OCI-LY7 (cell line): ENCODE results near the gene TIGAR. TPM values are rescaled to one million over a fixed set of nuclear protein-coding genes. Genes with fewer than 3 reads are reported as not detected.

Experiments used
- BruUV-seq: library from RNA; stranded (reverse); fragments of 400-500 nt; replicated peaks from 2 replicates; lab custom pipeline; 2021; lab: Mats Ljungman, UMichigan
- CTCF ChIA-PET: fragments of 300-600 bp; sonication (Branson Sonifier 250); formaldehyde crosslinking; loops from one replicate; lab custom pipeline; 2022; ENCODE audit warnings: antibody characterized with exemption; ENCODE audit not compliant: unreplicated experiment; lab: Charles Lee
- POLR2A ChIA-PET: fragments of 300-600 bp; sonication (Branson Sonifier 250); formaldehyde crosslinking; loops from one replicate; lab custom pipeline; 2022; ENCODE audit warnings: antibody characterized with exemption; lab: Charles Lee
- DNase-seq: peaks from one replicate; pipeline ENCODE4 v3.0.0-alpha.2; 2015; ENCODE audit warnings: low spot score
- H2AFZ ChIP-seq: fragments of 200-600 bp; sonication (generic), shearing (Covaris generic); 2 replicates; pipeline ENCODE4 v1.6.1; 2014; ENCODE audit warnings: mild to moderate bottlenecking, antibody characterized with exemption, low read length, moderate library complexity
- H3K27ac ChIP-seq: fragments of 200-600 bp; sonication (generic); 2 replicates; pipeline ENCODE4 v1.5.1; 2014; ENCODE audit warnings: mixed run types, low read depth, mild to moderate bottlenecking, moderate library complexity, low read length, inconsistent platforms; ENCODE audit not compliant: poor library complexity, severe bottlenecking
- H3K36me3 ChIP-seq: fragments of 200-600 bp; sonication (generic); 2 replicates; pipeline ENCODE4 v1.6.1; 2014; ENCODE audit warnings: mild to moderate bottlenecking, antibody characterized with exemption, low read length, moderate library complexity, mixed read lengths; ENCODE audit not compliant: insufficient read depth
- H3K4me1 ChIP-seq: fragments of 200-600 bp; sonication (generic); 2 replicates; pipeline ENCODE4 v1.5.1; 2014; ENCODE audit warnings: mild to moderate bottlenecking, low read length; ENCODE audit not compliant: insufficient read depth, poor library complexity, severe bottlenecking
- H3K4me2 ChIP-seq: fragments of 200-600 bp; sonication (generic); 2 replicates; pipeline ENCODE4 v1.6.1; 2014; ENCODE audit warnings: mild to moderate bottlenecking, low read length
- H3K4me3 ChIP-seq: fragments of 200-600 bp; sonication (generic); 2 replicates; pipeline ENCODE4 v1.5.1; 2014; ENCODE audit warnings: mild to moderate bottlenecking, low read depth, low read length; ENCODE audit not compliant: poor library complexity, severe bottlenecking
- H3K79me2 ChIP-seq: fragments of 200-600 bp; sonication (generic); 2 replicates; pipeline ENCODE4 v1.6.1; 2016; ENCODE audit warnings: low read depth, mild to moderate bottlenecking, low read length, moderate library complexity, mixed read lengths; ENCODE audit not compliant: insufficient read depth
- H3K9me2 ChIP-seq: fragments of 200-600 bp; sonication (generic); 2 replicates; pipeline ENCODE4 v1.6.1; 2016; ENCODE audit warnings: mild to moderate bottlenecking, low read length, mixed read lengths; ENCODE audit not compliant: insufficient read depth
- H3K9me3 ChIP-seq: fragments of 200-600 bp; sonication (generic); 2 replicates; pipeline ENCODE4 v1.6.1; 2014; ENCODE audit warnings: mild to moderate bottlenecking, mixed run types, low read length, mixed read lengths
- H4K20me1 ChIP-seq: fragments of 200-600 bp; sonication (generic); 2 replicates; pipeline ENCODE4 v1.6.1; 2014; ENCODE audit warnings: mild to moderate bottlenecking, antibody characterized with exemption, low read length, moderate library complexity, mixed read lengths; ENCODE audit not compliant: insufficient read depth
- CTCF ChIP-seq: fragments of 200-600 bp; sonication (generic); conservative IDR thresholded peaks from 2 replicates; pipeline ENCODE4 v1.5.1; 2014; ENCODE audit warnings: mild to moderate bottlenecking, antibody characterized with exemption, low read length, moderate library complexity, mixed read lengths
- EZH2phosphoT487 ChIP-seq: fragments of 200-600 bp; sonication (generic); IDR thresholded peaks from 2 replicates; pipeline ENCODE4 v1.6.1; 2018; ENCODE audit warnings: low read depth, borderline replicate concordance, mild to moderate bottlenecking, mixed run types, antibody characterized with exemption, low read length, moderate library complexity, mixed read lengths
- intact Hi-C: fragments of 100-400 bp; cut with micrococcal nuclease; formaldehyde crosslinking; loops from one replicate; pipeline ENCODE4 v1.10.0; 2022; ENCODE audit not compliant: unreplicated experiment
- total RNA-seq, 2 experiments: library from RNA; depleted of rRNA in 1 of 2; stranded (reverse); fragments of >200 nt in 1 of 2; shearing (Covaris generic) in 1 of 2; gene quantifications; 2 replicates each; pipeline ENCODE4 v1.2.3, GENCODE V29; 2014 to 2022

Gene TIGAR
- total RNA-seq, 2 experiments from 2014 or later = 8.0 to 24.7 TPM

DNA sequence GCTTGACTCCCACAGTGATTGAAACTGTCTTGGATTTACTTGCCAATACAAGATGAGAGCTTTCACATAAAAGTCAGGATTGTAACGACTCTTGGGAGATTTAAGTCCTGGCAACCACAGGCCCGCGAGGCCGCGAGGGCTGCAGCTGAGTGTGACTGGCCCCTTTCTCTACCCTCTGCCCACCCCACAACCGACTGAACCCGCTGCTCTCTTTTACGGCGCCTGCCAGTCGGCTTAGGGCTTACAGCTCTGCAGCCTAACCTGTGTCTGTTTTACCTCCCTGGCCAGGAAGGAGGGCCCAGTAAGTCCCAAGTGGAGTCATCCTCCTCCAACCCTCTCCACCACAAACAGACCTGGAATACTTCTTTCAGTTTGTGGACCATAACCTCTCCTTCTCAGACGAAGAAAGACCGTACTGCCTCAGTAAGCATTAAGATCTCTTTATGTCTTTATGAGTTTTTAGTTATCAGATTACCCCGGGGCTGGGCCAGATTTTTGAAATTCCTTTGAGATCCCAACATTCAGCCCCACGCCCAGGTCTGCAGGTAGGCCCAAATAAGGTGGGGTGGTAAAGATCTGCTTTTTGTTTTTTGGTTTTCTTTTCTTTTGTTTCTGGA lies 12.6 kb upstream of the TIGAR start:
- no peaks in the 10 kb centered on the region for H3K9me2 ChIP-seq
- H3K27ac ChIP-seq = no peak overlapping the region
- H4K20me1 ChIP-seq = no peaks in the 10 kb centered on the region
- no peak overlapping the region for H2AFZ ChIP-seq
- DNase-seq = no peak
- CTCF ChIA-PET = interaction anchor here (0.6 kb wide), 1 partner anchor 495 kb away, joined by 3 read pairs; no protein-coding TSS in a partner anchor
- H3K36me3 ChIP-seq = no peaks in the 10 kb centered on the region
- H3K4me2 ChIP-seq = no peak overlapping the region
- BruUV-seq = no TSS peak
- no peak overlapping the region for H3K4me3 ChIP-seq
- no peaks in the 10 kb centered on the region for H3K79me2 ChIP-seq
- POLR2A ChIA-PET = no interaction called here
- H3K4me1 ChIP-seq = no peaks in the 10 kb centered on the region
- TF ChIP-seq CTCF (no peak), EZH2phosphoT487 (no peak)
- H3K9me3 ChIP-seq = no peaks in the 10 kb centered on the region
- intact Hi-C loops = loop anchor here (5.0 kb wide), 1 partner anchor 219 kb away; no protein-coding TSS in a partner anchor

- no peaks in the 10 kb centered on the region for H4K20me1 ChIP-seq
- no peak overlapping the region for H3K4me2 ChIP-seq
- TF ChIP-seq CTCF (no peak), EZH2phosphoT487 (no peak)
- no peak overlapping the region for H3K27ac ChIP-seq
- no peak for DNase-seq
- H3K79me2 ChIP-seq = no peaks in the 10 kb centered on the region
- CTCF ChIA-PET = no interaction called here
- no peaks in the 10 kb centered on the region for H3K4me1 ChIP-seq
- H3K36me3 ChIP-seq = no peaks in the 10 kb centered on the region
- no peaks in the 10 kb centered on the region for H3K9me3 ChIP-seq
- no peak overlapping the region for H3K4me3 ChIP-seq
- no peaks in the 10 kb centered on the region for H3K9me2 ChIP-seq
- intact Hi-C loops = no loop called here
- no TSS peak for BruUV-seq
- POLR2A ChIA-PET = interaction anchor here (1.0 kb wide), 1 partner anchor 314 kb away, joined by 3 read pairs; no protein-coding TSS in a partner anchor
- no peak overlapping the region for H2AFZ ChIP-seq
These were observed 9.2 kb upstream of the TIGAR start for GRCh38 chr12:4311776-4312175.

- Histone ChIP-seq H3K9me2 (no peaks in the 10 kb centered on the region), H3K36me3 (no peaks in the 10 kb centered on the region), H3K27ac (no peak overlapping the region), H3K4me3 (no peak overlapping the region), H3K9me3 (no peaks in the 10 kb centered on the region), H3K79me2 (no peaks in the 10 kb centered on the region), H4K20me1 (no peaks in the 10 kb centered on the region), H3K4me1 (no peaks in the 10 kb centered on the region), H2AFZ (no peak overlapping the region), H3K4me2 (no peak overlapping the region)
- CTCF ChIA-PET = no interaction called here
- no TSS peak for BruUV-seq
- DNase-seq = no peak
- POLR2A ChIA-PET = no interaction called here
- TF ChIP-seq CTCF = no peak
- no peak for TF ChIP-seq EZH2phosphoT487
- intact Hi-C loops = no loop called here
These were observed 8.8 kb upstream of the TIGAR start for GRCh38 chr12:4312251-4312650.
